ENCODE measurements around the gene TXNL1.

Gene TXNL1

DNA sequence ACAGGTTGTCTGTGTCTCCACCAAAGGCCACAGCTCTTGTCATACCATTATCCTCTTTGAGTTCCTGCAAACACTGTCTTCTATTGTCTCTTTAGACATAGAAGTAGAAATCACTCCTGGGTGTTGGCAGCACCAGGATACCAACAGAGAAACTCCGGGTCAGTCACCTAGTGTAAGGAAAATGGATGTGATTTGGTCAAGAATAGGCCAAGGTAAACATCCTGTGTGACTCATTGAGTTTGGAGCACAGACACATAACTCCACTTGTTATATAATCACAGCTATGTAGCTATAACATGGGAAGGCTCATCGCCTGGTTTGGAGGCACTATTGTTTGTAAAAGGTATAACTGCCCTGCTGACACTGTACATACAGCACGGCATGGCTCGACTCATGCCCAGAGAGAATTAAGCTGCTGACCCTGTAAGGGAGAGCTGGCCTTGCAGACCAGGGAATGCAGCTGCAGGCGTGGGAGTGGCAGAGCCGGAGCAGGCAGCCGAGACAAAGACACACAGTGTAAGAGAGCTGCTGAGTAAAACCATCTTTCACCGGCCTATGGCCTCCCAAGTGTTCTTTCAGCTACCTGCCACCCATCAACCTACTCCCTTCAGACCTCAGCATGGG lies 3.4 kb upstream of the TXNL1 start:
- Histone ChIP-seq H4K20me1 (ENCODE audit: insufficient read depth, low read length) (0 out of 2 replicates have a peak, but pooled peaks cover 4% of the 10 kb centered on the region), H3F3A (ENCODE audit: insufficient read depth, low read length) (peaks cover 12% of the 10 kb centered on the region; the same call in 1 of the 2 replicates), H3K9ac (ENCODE audit: low read length) (no peak overlapping the region), H2AFZ (ENCODE audit: low read length) (no peak overlapping the region), H3K4me2 (ENCODE audit: low read depth, low read length) (no peak overlapping the region), H3K27me3 (replicated peaks; ENCODE audit: insufficient read depth, low read length) (no peaks in the 10 kb centered on the region), H3K4me3 (ENCODE audit: low read length) (no peak overlapping the region), H3K79me2 (ENCODE audit: low read length) (peaks cover 16% of the 10 kb centered on the region), H3K27ac (ENCODE audit: low read length) (no peak overlapping the region), H3K9me2 (replicated peaks; ENCODE audit: insufficient read depth, low read length) (no peaks in the 10 kb centered on the region), H3K36me3 (replicated peaks; ENCODE audit: insufficient read depth, low read length) (no peaks in the 10 kb centered on the region), H3K4me1 (ENCODE audit: low read length) (0 out of 2 replicates have a peak, but pooled peaks cover 5% of the 10 kb centered on the region), H3K9me3 (replicated peaks; ENCODE audit: insufficient read depth, low read length) (no peaks in the 10 kb centered on the region)
- no peak for TF ChIP-seq EZH2 (optimal IDR thresholded peaks at IDR 0.05; ENCODE audit: low read depth, low read length)
- TF ChIP-seq, protein P1, sequence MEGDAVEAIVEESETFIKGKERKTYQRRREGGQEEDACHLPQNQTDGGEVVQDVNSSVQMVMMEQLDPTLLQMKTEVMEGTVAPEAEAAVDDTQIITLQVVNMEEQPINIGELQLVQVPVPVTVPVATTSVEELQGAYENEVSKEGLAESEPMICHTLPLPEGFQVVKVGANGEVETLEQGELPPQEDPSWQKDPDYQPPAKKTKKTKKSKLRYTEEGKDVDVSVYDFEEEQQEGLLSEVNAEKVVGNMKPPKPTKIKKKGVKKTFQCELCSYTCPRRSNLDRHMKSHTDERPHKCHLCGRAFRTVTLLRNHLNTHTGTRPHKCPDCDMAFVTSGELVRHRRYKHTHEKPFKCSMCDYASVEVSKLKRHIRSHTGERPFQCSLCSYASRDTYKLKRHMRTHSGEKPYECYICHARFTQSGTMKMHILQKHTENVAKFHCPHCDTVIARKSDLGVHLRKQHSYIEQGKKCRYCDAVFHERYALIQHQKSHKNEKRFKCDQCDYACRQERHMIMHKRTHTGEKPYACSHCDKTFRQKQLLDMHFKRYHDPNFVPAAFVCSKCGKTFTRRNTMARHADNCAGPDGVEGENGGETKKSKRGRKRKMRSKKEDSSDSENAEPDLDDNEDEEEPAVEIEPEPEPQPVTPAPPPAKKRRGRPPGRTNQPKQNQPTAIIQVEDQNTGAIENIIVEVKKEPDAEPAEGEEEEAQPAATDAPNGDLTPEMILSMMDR (IDR thresholded peaks at IDR 0.05; ENCODE audit: low read length) = no peak
- no peak for TF ChIP-seq EZH2phosphoT487 (IDR thresholded peaks at IDR 0.05; ENCODE audit: low read length)
- no peak for DNase-seq

DNA sequence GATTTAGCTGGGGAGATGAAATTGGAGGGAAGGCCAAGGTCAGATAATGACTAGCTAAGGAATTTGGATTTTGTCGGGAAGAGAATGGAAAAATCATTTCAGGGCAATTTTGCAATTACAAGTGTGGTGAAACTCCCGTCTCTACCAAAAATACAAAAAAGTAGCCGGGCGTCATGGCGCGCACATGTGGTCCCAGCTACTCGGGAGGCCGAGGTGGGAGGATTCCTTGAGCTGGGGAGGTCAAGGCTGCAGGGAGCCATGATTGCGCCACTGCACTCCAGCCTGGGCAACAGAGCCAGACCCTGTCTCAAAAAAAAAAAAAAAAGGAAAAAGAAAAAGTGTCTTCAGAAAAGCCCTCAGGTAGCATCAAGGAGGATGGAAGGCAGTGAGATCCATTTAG lies 1.2 kb upstream of the TXNL1 start:
- Histone ChIP-seq H3K9ac (ENCODE audit: low read length) (peak overlapping the region; percentile 66; the same call in 1 of the 2 replicates), H2AFZ (ENCODE audit: low read length) (no peak overlapping the region), H3K4me1 (ENCODE audit: low read length) (0 out of 2 replicates have a peak, but pooled peaks cover 16% of the 10 kb centered on the region), H3K79me2 (ENCODE audit: low read length) (peaks cover 39% of the 10 kb centered on the region), H3K4me3 (ENCODE audit: low read length) (peak overlapping the region; percentile 65; the same call in 1 of the 2 replicates), H3K4me2 (ENCODE audit: low read depth, low read length) (peak overlapping the region; percentile 69), H3K36me3 (replicated peaks; ENCODE audit: insufficient read depth, low read length) (no peaks in the 10 kb centered on the region), H3K27me3 (replicated peaks; ENCODE audit: insufficient read depth, low read length) (no peaks in the 10 kb centered on the region), H3K9me2 (replicated peaks; ENCODE audit: insufficient read depth, low read length) (no peaks in the 10 kb centered on the region), H3K27ac (ENCODE audit: low read length) (peak overlapping the region; percentile 70; the same call in 1 of the 2 replicates), H3F3A (ENCODE audit: insufficient read depth, low read length) (peaks cover 12% of the 10 kb centered on the region; the same call in 1 of the 2 replicates), H4K20me1 (ENCODE audit: insufficient read depth, low read length) (peaks cover 22% of the 10 kb centered on the region; the same call in 1 of the 2 replicates), H3K9me3 (replicated peaks; ENCODE audit: insufficient read depth, low read length) (no peaks in the 10 kb centered on the region)
- TF ChIP-seq, protein P1 (IDR thresholded peaks at IDR 0.05; ENCODE audit: low read length) = no peak
- TF ChIP-seq EZH2 (optimal IDR thresholded peaks at IDR 0.05; ENCODE audit: low read depth, low read length) (no peak), EZH2phosphoT487 (IDR thresholded peaks at IDR 0.05; ENCODE audit: low read length) (no peak)
- DNase-seq = no peak

DNA sequence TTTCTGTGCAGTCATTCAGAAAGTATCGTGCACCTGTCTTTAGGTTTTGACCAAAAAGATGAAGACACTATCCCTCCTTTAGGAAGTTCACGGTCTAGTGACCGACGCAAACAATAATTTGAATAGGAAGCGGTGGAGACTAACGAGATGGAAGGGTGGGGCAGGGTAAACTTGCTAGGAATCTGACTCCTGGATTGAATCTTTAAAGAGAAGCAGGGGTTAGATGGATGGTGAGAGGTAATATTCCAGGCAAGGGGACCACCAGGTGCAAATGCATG lies 651 bp upstream of the TXNL1 start:
- Histone ChIP-seq H3K27ac (ENCODE audit: low read length) (peak overlapping the region; percentile 70), H2AFZ (ENCODE audit: low read length) (peak overlapping the region; percentile 73), H3K9me3 (replicated peaks; ENCODE audit: insufficient read depth, low read length) (no peaks in the 10 kb centered on the region)

More for the DNA sequence above, 651 bp upstream of the TXNL1 start:
- Histone ChIP-seq H3F3A (ENCODE audit: insufficient read depth, low read length) (peaks cover 12% of the 10 kb centered on the region; the same call in 1 of the 2 replicates), H3K79me2 (ENCODE audit: low read length) (peaks cover 44% of the 10 kb centered on the region), H3K4me1 (ENCODE audit: low read length) (0 out of 2 replicates have a peak, but pooled peaks cover 16% of the 10 kb centered on the region), H3K4me2 (ENCODE audit: low read depth, low read length) (peak overlapping the region; percentile 69), H3K9ac (ENCODE audit: low read length) (peak overlapping the region; percentile 66), H3K36me3 (replicated peaks; ENCODE audit: insufficient read depth, low read length) (0 out of 2 replicates have a peak, but pooled peaks cover 3% of the 10 kb centered on the region), H4K20me1 (ENCODE audit: insufficient read depth, low read length) (peaks cover 23% of the 10 kb centered on the region; the same call in 1 of the 2 replicates), H3K27me3 (replicated peaks; ENCODE audit: insufficient read depth, low read length) (no peaks in the 10 kb centered on the region), H3K9me2 (replicated peaks; ENCODE audit: insufficient read depth, low read length) (no peaks in the 10 kb centered on the region), H3K4me3 (ENCODE audit: low read length) (peak overlapping the region; percentile 65)
- DNase-seq = no peak
- no peak for TF ChIP-seq EZH2 (optimal IDR thresholded peaks at IDR 0.05; ENCODE audit: low read depth, low read length)
- TF ChIP-seq, protein P1 (IDR thresholded peaks at IDR 0.05; ENCODE audit: low read length) = no peak
- no peak for TF ChIP-seq EZH2phosphoT487 (IDR thresholded peaks at IDR 0.05; ENCODE audit: low read length)
